Activated CD8-positive, alpha-beta memory T cell treated with anti-CD3 and anti-CD28 coated beads, Interleukin-2, amount 50 U/mL, for 1 hour (primary cell): ENCODE results near the gene ASIC1.
"Not testable (repeated sequence)": the region's sequence is repeated elsewhere in the genome, so short reads cannot be mapped to it uniquely, and the experiment has no call there.

ENCODE experiments used
- DNase-seq: peaks from one replicate; pipeline ENCODE4 v3.0.0-alpha.2; 2020; ENCODE audit errors: extremely low read depth

ASIC1 gene

DNA sequence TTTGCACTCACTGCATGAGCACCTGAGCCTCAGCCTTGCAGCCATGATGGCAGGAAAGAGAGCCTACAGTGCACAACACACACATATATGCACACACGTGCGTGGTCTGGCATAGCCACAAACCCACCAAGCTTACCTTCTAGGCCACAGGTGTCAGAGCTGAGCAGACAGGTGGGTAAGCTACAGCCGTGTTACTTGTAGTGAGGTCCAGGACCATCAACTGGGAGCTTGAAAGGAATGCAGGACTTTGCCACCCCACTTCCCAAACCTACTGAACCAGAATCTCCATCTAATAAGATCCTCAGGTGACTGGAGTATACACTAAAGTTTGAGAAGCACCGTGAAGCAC is 2.7 kb downstream of the ASIC1 start:
- DNase-seq, result no peak

DNA sequence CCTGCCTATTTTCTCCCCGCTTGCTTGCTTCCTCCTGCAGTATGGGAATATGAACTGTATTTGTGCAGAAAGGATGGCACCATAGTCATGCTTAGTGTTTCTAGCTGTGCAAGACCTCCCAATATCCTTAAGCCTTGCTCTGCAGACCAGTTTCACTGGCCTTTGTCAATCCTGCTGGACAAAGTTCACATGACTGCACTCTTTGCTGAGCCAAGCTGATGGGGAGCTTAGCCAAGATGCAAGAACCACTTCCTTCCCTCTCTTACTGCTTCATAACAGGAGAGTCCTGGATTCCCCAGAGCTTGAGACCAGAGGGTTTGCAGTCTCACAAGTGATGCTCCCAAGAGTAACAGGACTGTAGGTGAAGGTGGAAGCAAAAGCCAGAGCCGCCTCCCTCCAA is 3.8 kb downstream of the ASIC1 start:
- no peak for DNase-seq

DNA sequence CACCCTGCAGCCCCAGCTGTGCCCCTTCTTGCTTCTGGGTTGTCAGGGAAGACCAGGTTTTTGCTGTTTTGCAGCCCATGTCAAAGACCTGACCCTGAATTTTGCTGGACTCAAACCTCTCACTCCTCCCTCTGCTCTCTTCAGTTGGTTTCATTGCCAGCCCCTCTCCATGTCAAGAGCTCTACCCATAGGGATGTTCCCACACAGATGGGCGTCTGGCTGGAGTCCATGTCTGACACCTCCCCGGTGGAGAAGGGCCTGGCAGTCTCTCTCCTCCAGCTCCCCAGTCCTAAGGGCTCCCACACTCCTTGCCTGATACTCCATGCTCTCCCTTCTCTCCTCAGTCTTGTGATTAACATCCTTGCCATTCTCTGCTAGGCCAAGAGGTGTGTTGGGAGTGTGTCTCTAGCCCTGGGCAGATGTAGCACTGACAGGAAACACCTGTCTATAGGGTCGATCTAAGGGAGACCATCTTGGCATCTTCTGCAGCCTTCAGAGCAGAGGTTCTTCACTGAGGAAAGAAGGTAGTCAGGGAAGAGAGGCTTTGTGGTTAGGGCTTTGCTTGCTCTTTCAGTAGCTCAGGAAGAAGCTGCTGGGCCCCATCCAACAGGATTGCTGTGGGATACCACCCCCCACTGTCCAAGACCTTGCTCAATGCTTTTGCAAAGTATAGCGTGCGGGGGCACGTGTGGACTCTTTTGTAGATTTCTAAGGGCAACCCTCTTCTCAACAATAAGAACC is 4.7 kb downstream of the ASIC1 start:
- DNase-seq, result no peak

DNA sequence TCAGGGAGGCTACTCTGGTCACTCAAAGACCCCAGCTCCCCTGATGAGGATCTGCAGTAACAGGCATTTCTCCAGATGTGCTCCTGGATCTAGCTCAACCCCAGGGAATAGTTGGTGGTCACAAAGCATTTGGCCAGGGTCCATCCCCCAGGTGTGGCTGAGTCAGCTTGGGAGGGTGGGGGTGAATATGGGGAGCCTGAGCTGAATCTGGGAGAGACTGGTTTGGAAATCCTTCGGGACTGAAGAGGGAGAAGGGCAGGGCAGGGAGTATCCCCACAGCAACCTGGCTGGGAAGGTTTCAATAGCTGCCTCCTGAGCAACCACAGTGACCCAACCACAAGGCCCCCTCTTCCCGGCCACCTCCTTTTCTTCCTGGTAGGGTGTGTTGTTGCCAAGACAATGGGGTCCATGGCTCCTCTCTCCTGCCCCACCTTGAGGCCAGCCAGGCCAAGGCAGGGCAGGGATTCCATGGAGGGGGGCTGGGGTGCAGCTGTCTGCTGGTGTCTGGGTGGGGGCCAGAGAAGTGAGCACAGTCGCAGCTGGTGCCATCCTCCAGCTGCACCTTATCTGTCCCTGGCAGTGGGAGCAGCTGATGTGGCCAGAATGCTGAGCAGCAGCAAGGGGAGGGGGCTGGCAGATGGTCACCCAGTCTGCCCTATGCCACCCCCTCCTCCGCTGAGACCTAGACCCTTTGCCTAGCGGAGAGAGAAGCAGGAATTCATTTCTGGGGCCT is 5.5 kb downstream of the ASIC1 start:
- DNase-seq, result no peak

DNA sequence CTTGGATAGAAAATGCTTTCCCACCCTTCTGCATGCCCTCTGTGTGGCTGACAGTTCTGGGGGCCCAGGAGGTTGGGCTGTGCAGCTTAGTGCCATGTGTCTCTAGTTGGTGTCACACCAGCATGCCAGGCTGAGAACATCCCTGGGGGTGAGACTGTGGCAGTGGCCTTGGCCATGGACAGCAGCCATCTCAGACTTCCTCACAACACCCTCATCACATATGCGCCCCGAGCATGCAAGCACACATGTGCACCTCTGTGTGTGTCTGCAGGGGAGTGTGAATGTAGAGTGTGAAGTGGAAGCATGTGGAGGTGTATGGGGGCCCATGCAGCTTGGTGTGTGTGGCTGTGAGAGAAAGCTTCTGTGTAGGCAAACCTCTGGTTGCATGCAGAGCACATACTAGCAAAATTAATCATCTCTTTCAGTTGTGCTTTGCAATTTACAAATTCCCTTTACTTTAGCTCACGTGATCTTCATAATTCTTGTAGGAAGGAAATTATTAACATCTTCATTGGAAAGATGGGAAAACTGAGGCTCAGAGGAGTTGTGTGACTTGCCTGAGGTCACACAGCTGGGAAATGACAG is 8.4 kb downstream of the ASIC1 start:
- no peak for DNase-seq

DNA sequence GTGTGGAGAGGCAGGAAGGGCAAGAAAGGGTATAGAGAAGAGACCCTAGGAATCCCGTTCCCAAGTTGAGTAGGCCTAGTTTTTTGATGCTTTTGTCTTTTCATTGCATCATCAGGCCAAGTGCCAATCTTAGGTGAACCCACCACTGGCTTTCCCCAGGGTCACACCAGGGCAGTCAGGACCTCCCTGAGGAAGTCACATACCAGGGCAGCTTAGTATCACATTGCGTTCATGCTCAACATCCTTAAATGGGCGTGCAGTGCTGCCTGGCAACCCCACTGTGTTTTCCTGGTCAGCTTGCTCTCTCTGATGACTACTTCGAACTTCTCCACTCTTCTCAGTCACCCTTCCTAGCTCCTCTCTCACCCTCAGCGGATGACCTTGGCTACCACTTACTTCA is 9.0 kb downstream of the ASIC1 start:
- DNase-seq, result no peak

DNA sequence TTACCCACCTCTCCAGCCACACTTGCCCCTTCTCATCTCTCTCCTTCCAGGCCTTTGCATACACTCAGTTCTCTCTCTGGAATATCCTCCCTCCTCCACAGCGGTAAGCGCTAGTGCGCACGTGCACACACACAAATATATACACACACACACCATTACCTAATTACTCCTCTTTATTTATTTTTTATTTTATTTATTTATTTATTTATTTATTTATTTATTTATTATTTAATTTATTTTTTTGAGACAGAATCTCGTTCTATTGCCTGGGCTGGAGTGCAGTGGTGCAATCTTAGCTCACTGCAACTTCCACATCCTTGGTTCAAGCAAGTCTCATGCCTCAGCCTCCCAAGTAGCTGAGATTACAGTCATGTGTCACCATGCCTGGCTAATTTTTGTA is 11.7 kb downstream of the ASIC1 start:
- no peak for DNase-seq

DNA sequence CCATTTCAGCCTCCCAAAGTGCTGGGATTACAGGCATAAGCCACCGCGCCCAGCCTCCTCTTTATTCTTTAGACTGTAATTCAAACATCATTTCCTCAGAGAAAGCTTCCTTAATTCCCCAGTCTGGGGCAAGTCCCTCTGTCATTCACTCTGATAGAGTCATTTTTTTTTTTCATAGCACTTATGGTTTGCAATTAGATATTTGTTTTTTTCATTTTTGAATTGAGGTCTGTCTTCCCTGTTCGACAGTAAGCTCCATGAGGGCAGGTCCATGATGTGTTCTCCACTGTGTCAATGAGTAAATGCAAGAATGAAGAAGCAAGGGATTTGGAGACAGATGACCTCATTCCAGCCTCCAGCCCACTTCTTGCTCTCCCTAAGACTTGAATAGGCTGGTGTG is 12.1 kb downstream of the ASIC1 start:
- no peak for DNase-seq

DNA sequence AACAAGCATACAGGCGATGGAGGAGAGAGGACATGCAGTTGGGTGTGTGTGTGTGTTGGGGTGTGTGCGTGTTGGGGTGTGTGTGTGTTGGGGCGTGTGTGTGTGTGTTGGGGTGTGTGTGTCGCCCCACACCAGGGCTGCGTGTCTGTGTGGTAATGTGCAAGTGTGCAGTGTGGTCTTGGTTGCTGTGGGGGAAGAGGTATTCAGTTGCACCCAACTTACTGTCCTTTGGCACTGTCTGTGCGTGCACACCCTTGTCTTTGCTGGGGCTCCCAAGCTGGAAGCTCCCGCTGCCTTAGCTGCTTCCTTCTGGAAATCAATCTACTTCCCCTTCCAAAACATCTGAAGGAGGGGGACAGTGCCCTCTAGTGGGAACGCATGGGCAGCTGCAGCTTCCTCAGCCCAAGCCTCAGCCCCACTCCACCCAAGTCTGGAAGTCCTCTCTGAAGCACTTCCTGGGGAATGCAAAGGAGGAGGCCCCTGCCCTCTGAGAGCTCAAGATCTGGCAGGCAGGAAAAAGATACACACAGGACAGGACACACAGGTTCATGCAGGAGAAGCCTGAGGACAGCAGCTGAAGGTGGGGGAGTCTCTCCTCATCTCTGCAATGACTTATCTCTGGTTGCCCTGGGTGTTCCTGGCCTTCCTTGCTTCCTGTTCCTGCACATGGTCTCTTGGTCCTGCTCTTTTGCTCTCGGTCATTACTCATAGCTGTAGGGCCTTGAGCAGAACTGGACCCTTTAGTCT is 13.1 kb downstream of the ASIC1 start:
- no peak for DNase-seq

DNA sequence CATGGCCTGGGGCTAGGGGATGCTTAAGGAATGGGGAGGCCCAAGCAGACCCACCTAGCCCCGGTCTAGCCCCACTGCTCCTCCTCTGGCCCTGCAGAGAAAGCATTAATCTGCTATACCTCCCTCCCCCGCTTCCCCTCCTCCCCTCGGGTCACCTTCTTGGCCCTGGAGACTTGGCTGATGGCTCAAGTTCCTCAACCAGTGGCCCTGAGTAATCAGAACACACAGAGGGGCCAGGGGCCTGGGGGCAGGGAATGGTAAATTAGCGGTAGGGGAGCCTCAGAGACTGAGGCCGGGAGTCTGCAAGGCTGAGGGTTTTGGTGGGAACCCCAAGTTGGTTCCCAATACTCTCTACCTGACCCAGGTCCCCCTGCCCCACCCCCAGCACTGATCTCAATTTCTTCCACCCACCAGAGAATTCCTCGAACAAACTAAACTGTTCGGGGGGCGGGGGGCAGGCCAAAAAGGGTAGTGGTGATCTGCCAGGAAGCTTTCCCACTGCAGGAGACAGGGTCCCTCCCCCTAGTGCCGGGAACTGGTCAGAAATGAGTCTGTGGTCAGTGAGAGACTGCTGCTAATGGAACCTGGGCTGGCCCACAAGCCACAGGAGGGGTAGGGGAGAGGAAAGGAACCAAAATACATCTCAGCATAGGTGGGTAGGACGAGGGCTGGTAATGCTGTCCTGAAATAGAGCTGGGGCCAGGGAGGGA is 15.0 kb downstream of the ASIC1 start:
- DNase-seq, result no peak

DNA sequence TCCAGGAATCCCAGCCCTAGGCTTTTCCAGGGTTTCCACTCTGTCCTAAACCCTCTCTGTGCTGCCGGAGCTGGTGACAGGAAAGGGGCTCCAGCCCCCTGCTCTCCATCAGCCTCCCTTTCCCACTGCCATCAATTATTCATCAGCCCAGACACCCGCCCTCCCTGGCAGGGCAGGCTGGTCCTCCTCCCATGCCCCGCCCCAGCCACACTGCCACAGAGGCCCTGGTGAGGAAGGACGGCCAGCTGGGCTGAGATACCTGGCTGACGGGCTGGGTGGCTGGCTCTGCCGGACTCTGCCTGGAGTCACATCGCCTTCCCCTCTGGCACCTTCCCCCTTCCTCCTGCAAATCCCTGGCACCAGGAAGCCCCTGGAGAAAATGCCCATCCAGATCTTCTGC is 15.8 kb downstream of the ASIC1 start:
- DNase-seq, result no peak

DNA sequence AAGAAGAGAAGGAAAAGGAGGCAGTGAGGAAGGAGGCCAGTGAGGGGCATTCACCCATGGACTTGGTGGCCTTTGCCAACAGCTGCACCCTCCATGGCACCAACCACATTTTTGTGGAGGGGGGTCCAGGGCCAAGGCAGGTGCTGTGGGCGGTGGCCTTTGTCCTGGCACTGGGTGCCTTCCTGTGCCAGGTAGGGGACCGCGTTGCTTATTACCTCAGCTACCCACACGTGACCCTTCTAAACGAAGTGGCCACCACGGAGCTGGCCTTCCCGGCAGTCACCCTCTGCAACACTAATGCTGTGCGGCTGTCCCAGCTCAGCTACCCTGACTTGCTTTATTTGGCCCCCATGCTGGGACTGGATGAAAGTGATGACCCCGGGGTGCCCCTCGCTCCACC is 16.3 kb downstream of the ASIC1 start:
- no peak for DNase-seq

DNA sequence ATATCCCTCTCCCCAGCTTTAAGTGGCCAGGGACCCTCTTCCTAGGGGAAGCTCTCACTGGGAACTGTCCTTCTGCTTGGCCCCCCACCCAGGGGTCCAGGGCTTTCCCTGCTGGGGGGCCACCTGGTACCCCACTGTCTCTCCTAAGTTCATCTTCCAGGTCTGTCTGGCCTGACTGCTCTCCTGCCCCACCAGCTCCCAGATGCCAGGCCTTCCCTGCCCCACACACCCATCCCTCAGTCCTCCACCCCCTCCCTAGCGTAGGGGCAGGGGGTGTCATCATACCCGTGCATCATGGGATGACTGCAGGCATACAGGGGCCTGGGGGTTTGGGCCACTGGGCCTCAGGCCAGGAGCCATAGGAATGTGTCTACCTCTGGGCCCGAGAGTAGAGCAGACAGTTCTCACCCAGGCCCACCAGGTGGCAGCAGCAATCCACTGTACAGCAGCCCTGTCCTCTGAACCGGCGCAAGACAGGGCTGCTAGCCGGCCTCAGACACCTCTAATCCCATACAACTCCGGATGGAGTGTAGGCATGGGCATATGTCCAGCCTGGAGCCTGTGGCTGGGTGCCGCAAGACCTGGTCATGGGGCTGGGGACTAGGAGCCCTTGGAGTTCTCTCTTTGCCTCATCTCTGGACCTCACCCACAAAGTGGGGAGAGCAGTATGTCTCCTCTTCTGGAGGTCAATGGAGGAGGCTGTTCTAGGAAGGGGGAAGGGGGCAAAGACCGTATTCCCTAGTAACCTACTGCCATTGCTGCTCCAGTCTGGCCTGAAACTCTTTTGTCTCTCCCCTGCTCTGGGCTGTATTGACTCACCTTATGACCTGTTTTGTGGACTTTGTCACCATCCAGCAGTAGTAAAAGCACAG is 17.8 kb downstream of the ASIC1 start:
- no peak for DNase-seq

DNA sequence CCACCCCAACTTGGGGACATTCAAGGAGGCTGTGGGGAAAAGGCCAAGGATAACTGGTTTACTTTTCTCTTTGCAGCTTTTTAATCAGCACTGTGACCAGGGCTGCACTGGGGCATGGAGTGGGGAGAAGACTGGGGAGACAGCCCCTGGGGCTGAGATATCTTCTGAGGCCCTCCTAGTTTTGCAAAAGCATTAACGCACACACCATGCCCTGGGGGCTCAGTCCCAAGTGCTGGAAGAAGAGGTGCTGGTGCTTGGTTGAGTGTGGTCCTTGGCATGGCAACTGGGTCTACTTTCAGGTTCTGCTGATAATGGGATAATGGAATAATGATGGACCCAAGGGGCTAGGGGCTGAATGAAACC is 18.4 kb downstream of the ASIC1 start:
- no peak for DNase-seq

DNA sequence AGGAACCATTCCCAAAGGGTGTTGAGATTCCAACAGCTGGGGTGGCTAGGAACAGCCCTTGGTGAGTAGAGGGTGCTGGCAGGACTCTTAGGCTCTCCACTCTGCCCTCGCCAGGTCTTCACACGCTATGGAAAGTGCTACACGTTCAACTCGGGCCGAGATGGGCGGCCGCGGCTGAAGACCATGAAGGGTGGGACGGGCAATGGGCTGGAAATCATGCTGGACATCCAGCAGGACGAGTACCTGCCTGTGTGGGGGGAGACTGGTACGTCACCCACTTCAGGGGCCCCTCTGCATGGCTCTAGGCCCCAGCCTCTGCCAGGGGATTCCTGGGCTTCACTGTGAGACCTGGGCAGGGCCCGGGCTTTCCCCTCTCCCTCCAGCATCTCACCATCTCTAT is 19.7 kb downstream of the ASIC1 start:
- no peak for DNase-seq

DNA sequence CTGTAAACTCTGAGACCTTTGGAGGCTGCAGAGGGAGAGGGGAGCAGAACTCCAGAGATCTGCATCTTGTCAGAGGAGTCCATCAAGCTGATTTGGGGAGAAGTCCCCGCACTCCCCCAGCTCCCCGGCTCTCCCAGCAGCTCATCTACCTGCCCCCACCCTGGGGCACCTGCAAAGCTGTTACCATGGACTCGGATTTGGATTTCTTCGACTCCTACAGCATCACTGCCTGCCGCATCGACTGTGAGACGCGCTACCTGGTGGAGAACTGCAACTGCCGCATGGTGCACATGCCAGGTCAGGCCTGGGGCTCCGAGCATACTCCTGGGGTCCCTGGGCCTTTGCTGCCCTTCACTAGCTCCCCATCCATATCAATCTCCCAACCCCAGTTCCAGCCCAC is 20.9 kb downstream of the ASIC1 start:
- no peak for DNase-seq

DNA sequence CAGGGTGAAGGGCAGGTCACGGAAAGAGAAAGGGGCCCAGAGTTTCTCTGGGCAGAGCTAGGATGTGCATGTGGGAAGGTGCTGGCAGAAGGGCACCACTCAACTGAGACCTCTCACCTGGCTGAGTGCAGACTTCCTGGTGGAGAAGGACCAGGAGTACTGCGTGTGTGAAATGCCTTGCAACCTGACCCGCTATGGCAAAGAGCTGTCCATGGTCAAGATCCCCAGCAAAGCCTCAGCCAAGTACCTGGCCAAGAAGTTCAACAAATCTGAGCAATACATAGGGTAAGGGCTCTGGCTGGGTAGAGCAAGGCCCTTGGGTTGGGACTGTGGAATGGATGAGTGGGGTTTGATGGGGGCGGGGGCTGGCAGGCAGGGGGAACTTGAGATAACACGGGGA is 22.4 kb downstream of the ASIC1 start:
- DNase-seq, result no peak

DNA sequence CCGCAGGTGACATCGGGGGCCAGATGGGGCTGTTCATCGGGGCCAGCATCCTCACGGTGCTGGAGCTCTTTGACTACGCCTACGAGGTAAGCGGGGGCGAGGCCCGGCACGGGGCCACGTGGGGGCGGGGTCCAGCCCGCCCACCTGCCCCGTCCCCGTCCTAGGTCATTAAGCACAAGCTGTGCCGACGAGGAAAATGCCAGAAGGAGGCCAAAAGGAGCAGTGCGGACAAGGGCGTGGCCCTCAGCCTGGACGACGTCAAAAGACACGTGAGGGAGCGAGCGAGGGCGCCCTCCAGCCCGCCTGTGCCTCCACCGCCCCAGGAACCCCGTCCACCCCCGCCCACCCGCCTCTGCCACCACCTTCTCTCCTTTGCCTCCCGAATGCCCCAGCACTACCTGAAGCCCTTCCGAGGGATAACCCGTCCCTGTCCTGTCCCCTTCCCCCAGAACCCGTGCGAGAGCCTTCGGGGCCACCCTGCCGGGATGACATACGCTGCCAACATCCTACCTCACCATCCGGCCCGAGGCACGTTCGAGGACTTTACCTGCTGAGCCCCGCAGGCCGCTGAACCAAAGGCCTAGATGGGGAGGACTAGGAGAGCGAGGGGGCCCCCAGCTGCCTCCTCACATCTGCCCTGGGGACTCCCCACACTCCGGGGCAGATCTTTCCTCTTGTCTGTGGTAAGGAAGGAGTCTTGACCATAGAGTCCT is 23.9 kb downstream of the ASIC1 start:
- no peak for DNase-seq

DNA sequence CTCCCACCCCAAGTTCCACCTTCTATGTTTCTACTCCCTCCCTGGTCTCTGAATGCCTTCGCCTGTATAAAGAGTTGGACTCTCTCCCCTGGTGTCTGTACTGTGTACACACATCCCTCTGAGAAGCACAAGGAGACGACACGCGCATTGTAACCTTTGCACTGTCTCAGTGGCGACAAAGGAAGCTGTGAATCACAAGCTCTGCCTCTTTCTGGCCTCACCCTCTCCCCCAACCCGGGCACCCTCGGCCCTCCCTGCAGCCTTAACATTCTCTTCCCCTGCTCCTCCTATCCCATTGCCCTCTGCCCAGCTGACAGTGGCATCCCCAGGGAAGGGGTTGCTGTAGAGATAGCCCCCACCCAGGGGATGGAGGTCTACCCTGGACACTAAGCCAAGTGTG is 25.2 kb downstream of the ASIC1 start:
- no peak for DNase-seq

DNA sequence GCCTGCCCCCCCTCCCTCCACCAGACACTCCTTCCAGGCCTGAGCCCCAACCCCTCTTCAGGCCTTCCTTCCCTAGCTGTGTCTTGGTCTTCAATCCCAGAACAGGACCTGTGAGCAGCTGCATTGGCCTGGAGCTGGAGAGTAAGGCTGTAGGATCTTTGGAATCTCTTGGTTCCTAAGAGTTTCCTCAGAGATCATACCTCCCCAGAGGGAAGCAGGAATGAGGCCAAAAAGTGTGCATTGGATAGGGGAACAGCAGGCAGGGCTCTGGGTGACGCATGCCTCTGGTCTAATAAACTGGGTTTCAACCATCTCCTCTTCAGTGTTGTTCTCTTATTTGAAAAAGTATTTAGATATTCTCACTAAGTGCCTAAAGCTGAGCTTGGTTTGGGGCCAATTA is 25.9 kb downstream of the ASIC1 start:
- DNase-seq, result no peak

DNA sequence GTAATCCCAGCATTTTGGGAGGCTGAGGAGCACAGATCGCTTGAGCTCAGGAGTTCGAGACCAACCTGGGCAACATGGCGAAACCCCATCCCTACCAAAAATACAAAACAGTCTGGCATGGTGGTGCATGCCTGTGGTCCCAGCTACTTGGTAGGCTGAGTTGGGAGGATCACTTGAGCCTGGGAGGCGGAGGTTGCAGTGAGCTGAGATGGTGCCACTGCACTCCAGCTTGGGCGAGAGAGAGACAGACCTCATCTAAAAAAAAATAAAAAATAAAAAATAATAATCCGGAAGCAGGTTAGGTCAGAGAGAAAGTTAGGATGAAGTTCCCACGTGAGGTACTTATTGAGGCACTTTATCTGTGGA is 27.0 kb downstream of the ASIC1 start:
- not testable (repeated sequence) for DNase-seq
